A204.1 (cell line): Measurements from ENCODE around the gene ARHGAP26.
"Not testable (repeated sequence)": the region's sequence is repeated elsewhere in the genome, so short reads cannot be mapped to it uniquely, and the experiment has no call there.

Experiments
- FAIRE-seq: peaks from 2 replicates; lab custom pipeline; 2012; peaks lifted over from hg19 to GRCh38; lab: Jason Lieb, UNC

ARHGAP26 gene

GRCh38 chr5:142965258-142966120 lies 195.3 kb downstream of the ARHGAP26 start:
- not testable (repeated sequence) for FAIRE-seq

- no peak for FAIRE-seq
Measured at GRCh38 chr5:142966121-142966420, 195.9 kb downstream of the ARHGAP26 start.

GRCh38 chr5:142969186-142969585 lies 199.0 kb downstream of the ARHGAP26 start:
- FAIRE-seq, result no peak

GRCh38 chr5:142969624-142970439 lies 199.7 kb downstream of the ARHGAP26 start:
- no peak for FAIRE-seq

- FAIRE-seq, result no peak
Measured at GRCh38 chr5:142970440-142971030, 200.4 kb downstream of the ARHGAP26 start.

- no peak for FAIRE-seq
Measured at GRCh38 chr5:142971303-142972013, 201.3 kb downstream of the ARHGAP26 start.

- FAIRE-seq, result no peak
Measured at GRCh38 chr5:142972064-142972570, 201.9 kb downstream of the ARHGAP26 start.

- no peak for FAIRE-seq
Measured at GRCh38 chr5:142973932-142974331, 203.8 kb downstream of the ARHGAP26 start.

- FAIRE-seq, result no peak
Measured at GRCh38 chr5:142974409-142974808, 204.2 kb downstream of the ARHGAP26 start.

- no peak for FAIRE-seq
Measured at GRCh38 chr5:142976861-142977260, 206.7 kb downstream of the ARHGAP26 start.

GRCh38 chr5:142977363-142978051 lies 207.3 kb downstream of the ARHGAP26 start:
- FAIRE-seq, result no peak

- no peak for FAIRE-seq
Measured at GRCh38 chr5:142978252-142978651, 208.1 kb downstream of the ARHGAP26 start.

- FAIRE-seq, result no peak
Measured at GRCh38 chr5:142978726-142979125, 208.5 kb downstream of the ARHGAP26 start.

- no peak for FAIRE-seq
Measured at GRCh38 chr5:142979636-142980035, 209.5 kb downstream of the ARHGAP26 start.

- FAIRE-seq, result no peak
Measured at GRCh38 chr5:142981475-142981874, 211.3 kb downstream of the ARHGAP26 start.

GRCh38 chr5:142981886-142982820 lies 212.0 kb downstream of the ARHGAP26 start:
- FAIRE-seq, result no peak

GRCh38 chr5:142982821-142983200 lies 212.6 kb downstream of the ARHGAP26 start:
- FAIRE-seq, result no peak

- FAIRE-seq, result no peak
Measured at GRCh38 chr5:142984011-142984410, 213.8 kb downstream of the ARHGAP26 start.

GRCh38 chr5:142984525-142984924 lies 214.3 kb downstream of the ARHGAP26 start:
- FAIRE-seq, result no peak

- not testable (repeated sequence) for FAIRE-seq
Measured at GRCh38 chr5:142989270-142989669, 219.1 kb downstream of the ARHGAP26 start.
